Endothelial cell of umbilical vein (primary cell): ENCODE results near the gene FBXL13. TPM values are rescaled to one million over a fixed set of nuclear protein-coding genes. Genes with fewer than 3 reads are reported as not detected.
"Not testable (repeated sequence)": the region's sequence is repeated elsewhere in the genome, so short reads cannot be mapped to it uniquely, and the experiment has no call there.

ENCODE experiments used
- BruUV-seq: library from RNA; stranded (reverse); fragments of 400-500 nt; replicated peaks from 2 replicates; lab custom pipeline; 2021; lab: Mats Ljungman, UMichigan
- CTCF ChIA-PET: fragments of 300-600, 350-600 bp; sonication (Branson Sonifier 250); formaldehyde crosslinking; loops from one replicate; lab custom pipeline; 2021; ENCODE audit warnings: antibody characterized with exemption, inconsistent platforms; lab: Charles Lee
- POLR2A ChIA-PET: fragments of 300-600, 350-600 bp; sonication (Branson Sonifier 250); formaldehyde crosslinking; loops from one replicate; lab custom pipeline; 2021; ENCODE audit warnings: antibody characterized with exemption, inconsistent platforms; lab: Charles Lee
- DNase-seq: peaks from one replicate; pipeline ENCODE4 v3.0.0-alpha.2; 2011; ENCODE audit warnings: low read depth, low spot score
- FAIRE-seq: peaks from 2 replicates; lab custom pipeline; 2011; peaks lifted over from hg19 to GRCh38; lab: Jason Lieb, UNC
- H2AFZ ChIP-seq: 2 replicates; pipeline ENCODE4 v1.6.0; 2012; ENCODE audit warnings: low read depth, low read length, control low read depth, inconsistent platforms
- H3K27ac ChIP-seq: 2 replicates; pipeline ENCODE4 v1.5.1; 2011; ENCODE audit warnings: low read depth, mild to moderate bottlenecking, control low read depth, low read length, moderate library complexity; ENCODE audit not compliant: insufficient read depth
- H3K27me3 ChIP-seq, 2 experiments: 2 replicates each; pipeline versions ENCODE4 v1.6.0 to v1.6.1; 2011; ENCODE audit warnings: low read length in 2 of 2, mixed read lengths in 1 of 2; ENCODE audit not compliant: control insufficient read depth in 2 of 2, insufficient read depth in 2 of 2
- H3K36me3 ChIP-seq, 2 experiments: 2 replicates in 1 of 2; 3 replicates in 1 of 2; pipeline ENCODE4 v1.5.1; 2011; ENCODE audit warnings: low read length in 2 of 2, mild to moderate bottlenecking in 1 of 2, moderate library complexity in 1 of 2; ENCODE audit not compliant: control insufficient read depth in 2 of 2, insufficient read depth in 2 of 2; ENCODE audit errors: extremely low read depth in 1 of 2
- H3K4me1 ChIP-seq: 3 replicates; pipeline ENCODE4 v1.5.1; 2011; ENCODE audit warnings: mild to moderate bottlenecking, low read length; ENCODE audit not compliant: control insufficient read depth, insufficient read depth; ENCODE audit errors: extremely low read depth
- H3K4me2 ChIP-seq: 2 replicates; pipeline ENCODE4 v1.6.1; 2011; ENCODE audit warnings: low read length, control low read depth, mixed read lengths; ENCODE audit not compliant: insufficient read depth
- H3K4me3 ChIP-seq, 3 experiments: fragments of 200-600 bp in 1 of 3; sonication (generic), shearing (Covaris generic) in 1 of 3; replicated peaks in 1 of 3; 2 replicates each; pipeline ENCODE4 v1.5.1; 2011 to 2016; ENCODE audit warnings: control low read depth in 3 of 3, low read length in 3 of 3, mild to moderate bottlenecking in 2 of 3, inconsistent platforms in 1 of 3, low read depth in 1 of 3, moderate library complexity in 1 of 3; ENCODE audit not compliant: insufficient read depth in 1 of 3
- H3K79me2 ChIP-seq: 2 replicates; pipeline ENCODE4 v1.6.0; 2012; ENCODE audit warnings: low read length, inconsistent platforms; ENCODE audit not compliant: control insufficient read depth, insufficient read depth
- H3K9ac ChIP-seq: replicated peaks from 2 replicates; pipeline ENCODE3; 2011; ENCODE audit warnings: low read length, control low read depth; ENCODE audit not compliant: insufficient read depth; ENCODE audit errors: extremely low read depth
- H3K9me1 ChIP-seq: replicated peaks from 3 replicates; pipeline ENCODE4 v1.6.0; 2011; ENCODE audit warnings: mild to moderate bottlenecking, low read length; ENCODE audit not compliant: control insufficient read depth, insufficient read depth; ENCODE audit errors: extremely low read depth
- H3K9me3 ChIP-seq: replicated peaks from 2 replicates; pipeline ENCODE4 v1.5.1; 2012; ENCODE audit warnings: low read length, inconsistent platforms; ENCODE audit not compliant: control insufficient read depth, insufficient read depth
- H4K20me1 ChIP-seq: replicated peaks from 2 replicates; pipeline ENCODE3; 2011; ENCODE audit warnings: mild to moderate bottlenecking, low read length; ENCODE audit not compliant: control insufficient read depth, insufficient read depth; ENCODE audit errors: extremely low read depth
- CTCF ChIP-seq, 2 donors: IDR thresholded peaks; 1 replicate in 1 of 2; 2 replicates in 1 of 2; pipeline ENCODE4 v1.5.1; 2011; ENCODE audit warnings: low read length in 2 of 2, mild to moderate bottlenecking in 2 of 2, moderate library complexity in 2 of 2, control low read depth in 1 of 2, inconsistent platforms in 1 of 2, low read depth in 1 of 2; ENCODE audit not compliant: insufficient read depth in 1 of 2; ENCODE audit errors: extremely low read depth in 1 of 2
- EZH2 ChIP-seq: IDR thresholded peaks from 2 replicates; pipeline ENCODE4 v1.6.1; 2012; ENCODE audit warnings: borderline replicate concordance, low read depth, mild to moderate bottlenecking, moderate library complexity, low read length, inconsistent platforms; ENCODE audit not compliant: severe bottlenecking
- FOS ChIP-seq: IDR thresholded peaks from 2 replicates; pipeline ENCODE4 v1.6.1; 2011; ENCODE audit warnings: mild to moderate bottlenecking, low read length, moderate library complexity, borderline replicate concordance; ENCODE audit not compliant: insufficient read depth
- GATA2 ChIP-seq: IDR thresholded peaks from 2 replicates; pipeline ENCODE4 v1.7.0; 2011; ENCODE audit warnings: low read depth, mild to moderate bottlenecking, moderate library complexity, mixed read lengths, low read length; ENCODE audit not compliant: insufficient read length, insufficient read depth
- JUN ChIP-seq: IDR thresholded peaks from 2 replicates; pipeline ENCODE4 v1.6.1; 2011; ENCODE audit warnings: borderline replicate concordance, low read depth; ENCODE audit not compliant: insufficient read length, insufficient read depth
- MYC ChIP-seq: IDR thresholded peaks from one replicate; pipeline ENCODE4 v1.6.1; 2011; ENCODE audit warnings: mild to moderate bottlenecking, low read depth, low read length
- POLR2A ChIP-seq: IDR thresholded peaks from 2 replicates; pipeline ENCODE4 v1.6.1; 2012; ENCODE audit warnings: low read depth, mild to moderate bottlenecking, control low read depth, low read length
- POLR2AphosphoS5 ChIP-seq: IDR thresholded peaks from 2 replicates; pipeline ENCODE4 v1.6.1; 2012; ENCODE audit warnings: low read depth, mild to moderate bottlenecking, control low read depth, low read length, moderate library complexity; ENCODE audit not compliant: insufficient read depth
- dilution Hi-C: fragments of 300-500 bp; cut with MboI; formaldehyde crosslinking; loops from one replicate; pipeline ENCODE4 v1.15.0; 2019; ENCODE audit warnings: low sequenced_read_pairs; ENCODE audit not compliant: extremely low pct_ligation_motif_present
- intact Hi-C: fragments of 100-400 bp; cut with micrococcal nuclease; formaldehyde crosslinking; loops from one replicate; pipeline ENCODE4 v1.10.0; 2022
- polyA plus RNA-seq, 4 experiments: library from polyadenylated mRNA; depleted of rRNA in 3 of 4; stranded (reverse) in 3 of 4; unstranded in 1 of 4; fragments of >200 nt; gene quantifications; 2 replicates each; pipeline versions ENCODE4 v1.2.1 to v1.2.3, GENCODE V29; 2011 to 2012; ENCODE audit warnings: missing spikeins in 1 of 4
- total RNA-seq: library from RNA; stranded (reverse); gene quantifications from 2 replicates; pipeline ENCODE4 v1.2.3, GENCODE V29; 2021

Gene FBXL13
- total and polyA plus RNA-seq, 2 donors (not counting 3 experiments of a cell fraction or from before 2014, with no cell fraction given) = 3.9 to 4.6 TPM

- dilution Hi-C loops = no loop called here
- Histone ChIP-seq H3K9me3 (no peaks in the 10 kb centered on the region), H3K4me3 (no peak overlapping the region), H3K4me2 (no peak overlapping the region), H3K36me3 (no peaks in the 10 kb centered on the region), H3K4me1 (peaks cover 6% of the 10 kb centered on the region), H3K79me2 (no peaks in the 10 kb centered on the region), H3K27me3 (no peaks in the 10 kb centered on the region), H3K9ac (no peak overlapping the region), H3K27ac (no peak overlapping the region), H3K9me1 (no peaks in the 10 kb centered on the region), H2AFZ (no peak overlapping the region), H4K20me1 (no peaks in the 10 kb centered on the region)
- BruUV-seq = no TSS peak
- CTCF ChIA-PET = no interaction called here
- no peak for TF ChIP-seq JUN
- intact Hi-C loops = no loop called here
- POLR2A ChIA-PET = no interaction called here
- no peak for FAIRE-seq
- DNase-seq = no peak
Measured at GRCh38 chr7:102967798-102968197, 106.8 kb downstream of the FBXL13 start.

- POLR2A ChIA-PET = no interaction called here
- intact Hi-C loops = no loop called here
Measured at GRCh38 chr7:102966465-102966864, 108.1 kb downstream of the FBXL13 start.

GRCh38 chr7:102961993-102962392 lies 112.6 kb downstream of the FBXL13 start:
- H3K9me3 ChIP-seq, CTCF ChIA-PET, dilution Hi-C loops, BruUV-seq, H3K4me3 ChIP-seq, DNase-seq, H3K36me3 ChIP-seq, POLR2A ChIA-PET, H3K27me3 ChIP-seq, H3K27ac ChIP-seq, H3K9me1 ChIP-seq, H3K79me2 ChIP-seq, FAIRE-seq, H3K9ac ChIP-seq, H4K20me1 ChIP-seq, intact Hi-C loops, H3K4me2 ChIP-seq, H2AFZ ChIP-seq, H3K4me1 ChIP-seq: not testable (repeated sequence)

More at GRCh38 chr7:102966465-102966864, 108.1 kb downstream of the FBXL13 start:
- Histone ChIP-seq H3K27ac (no peak overlapping the region), H3K9ac (no peak overlapping the region), H2AFZ (no peak overlapping the region), H3K9me1 (no peaks in the 10 kb centered on the region), H3K9me3 (no peaks in the 10 kb centered on the region), H3K4me2 (no peak overlapping the region), H3K36me3 (no peaks in the 10 kb centered on the region), H3K79me2 (no peaks in the 10 kb centered on the region), H3K4me1 (peaks cover 3% of the 10 kb centered on the region), H3K4me3 (no peak overlapping the region), H3K27me3 (no peaks in the 10 kb centered on the region), H4K20me1 (no peaks in the 10 kb centered on the region)
- CTCF ChIA-PET = interaction anchor here (1.8 kb wide), 1 partner anchor 95 kb away, joined by 7 read pairs; no protein-coding TSS in a partner anchor
- DNase-seq (no peak), FAIRE-seq (no peak)
- dilution Hi-C loops = no loop called here
- no peak for TF ChIP-seq POLR2A
- TF ChIP-seq EZH2 = no peak
- TF ChIP-seq POLR2AphosphoS5 = no peak
- no peak for TF ChIP-seq GATA2
- TF ChIP-seq MYC = no peak
- TF ChIP-seq JUN = no peak
- TF ChIP-seq CTCF (IDR thresholded peaks at IDR 0.05; ENCODE audit: extremely low read depth in 1 of 2, insufficient read depth in 1 of 2, low read depth in 1 of 2, low read length in 2 of 2) = no peak
- TF ChIP-seq FOS = no peak
- BruUV-seq = no TSS peak
